C4-2B (cell line): ENCODE data around the gene ITPR1.

ENCODE experiments used
- H3K27ac ChIP-seq: fragments of 450-650 bp; 2 replicates; pipeline ENCODE4 v1.5.1; 2017
- CTCF ChIP-seq: fragments of 450-650 bp; conservative IDR thresholded peaks from 2 replicates; pipeline ENCODE4 v1.5.1; 2017; ENCODE audit warnings: mild to moderate bottlenecking
- ZFX ChIP-seq: fragments of 450-650 bp; IDR thresholded peaks from 2 replicates; pipeline ENCODE4 v1.6.1; 2017

Gene ITPR1

GRCh38 chr3:4506559-4507023, 13.4 kb downstream of the ITPR1 start:
- no peak for TF ChIP-seq CTCF
- no peak for TF ChIP-seq ZFX

GRCh38 chr3:4507024-4507596, 14.0 kb downstream of the ITPR1 start:
- no peak for TF ChIP-seq ZFX
- H3K27ac ChIP-seq, result no peak overlapping the region

More at GRCh38 chr3:4506559-4507023, 13.4 kb downstream of the ITPR1 start:
- no peak overlapping the region for H3K27ac ChIP-seq

DNA sequence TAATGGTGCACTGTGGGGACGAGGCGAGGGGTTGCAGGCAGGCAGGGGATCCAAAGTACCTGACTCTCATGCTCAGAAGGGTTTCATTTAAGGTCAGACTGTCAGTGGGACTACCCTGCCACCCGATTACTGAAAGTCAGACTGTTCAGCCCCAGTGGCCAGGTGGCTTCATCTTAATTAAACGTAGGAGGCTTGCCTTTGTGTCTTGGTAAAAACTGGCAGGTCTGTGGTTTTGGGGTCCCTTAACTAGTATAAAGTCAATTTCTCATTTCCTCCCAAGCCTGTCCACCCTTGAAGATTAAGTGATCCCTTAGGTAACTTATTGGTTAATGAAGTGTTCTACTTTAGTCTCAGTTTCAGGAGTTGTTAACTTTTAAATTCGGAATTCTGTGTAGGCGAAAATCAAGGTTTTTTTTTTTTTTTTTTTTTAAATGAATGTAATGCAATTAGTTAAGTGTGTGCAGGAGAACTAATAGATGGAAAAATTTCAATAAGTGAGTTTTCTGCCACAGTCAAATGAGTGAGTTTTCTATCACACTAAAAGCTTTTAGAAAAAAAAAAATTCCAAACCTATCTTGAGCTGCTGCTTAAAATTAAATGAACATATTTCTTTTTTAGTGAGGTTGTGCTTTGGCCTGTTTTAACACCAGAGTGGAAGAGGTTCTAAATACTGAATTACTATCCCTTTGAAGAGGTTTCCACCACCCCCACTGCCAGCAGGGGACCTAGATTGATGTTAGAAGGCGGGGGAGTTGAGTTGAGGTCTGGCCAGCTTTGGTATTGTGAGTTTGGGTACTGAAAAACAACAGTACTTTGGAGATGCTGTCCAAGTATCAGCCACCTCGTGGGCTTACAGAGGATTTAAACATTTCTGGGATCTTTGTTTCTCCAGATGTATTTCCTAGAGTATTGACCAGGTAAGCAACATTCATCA, 15.2 kb downstream of the ITPR1 start:
- H3K27ac ChIP-seq, result no peak overlapping the region
- TF ChIP-seq CTCF, result no peak
- TF ChIP-seq ZFX, result no peak

DNA sequence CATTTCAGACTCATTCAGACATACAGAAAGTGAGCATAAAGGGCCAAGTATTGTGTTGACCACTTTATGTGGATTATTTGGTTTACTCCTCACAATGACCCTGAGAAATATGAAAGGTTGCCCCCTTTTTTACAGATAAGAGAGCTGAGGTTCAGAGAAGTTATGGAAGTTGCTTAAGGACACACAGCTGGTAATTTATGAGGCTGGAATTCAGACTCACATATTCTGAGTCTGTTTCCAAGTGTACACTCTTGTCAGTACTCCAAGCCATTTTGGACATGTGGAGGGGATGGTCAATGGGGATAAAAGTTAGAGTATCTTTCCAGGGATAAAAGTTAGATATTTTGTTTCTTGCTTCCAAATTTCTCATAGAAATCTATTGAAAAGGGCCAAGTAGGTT, 15.9 kb downstream of the ITPR1 start:
- H3K27ac ChIP-seq, result no peak overlapping the region
- TF ChIP-seq CTCF (no peak), ZFX (no peak)

DNA sequence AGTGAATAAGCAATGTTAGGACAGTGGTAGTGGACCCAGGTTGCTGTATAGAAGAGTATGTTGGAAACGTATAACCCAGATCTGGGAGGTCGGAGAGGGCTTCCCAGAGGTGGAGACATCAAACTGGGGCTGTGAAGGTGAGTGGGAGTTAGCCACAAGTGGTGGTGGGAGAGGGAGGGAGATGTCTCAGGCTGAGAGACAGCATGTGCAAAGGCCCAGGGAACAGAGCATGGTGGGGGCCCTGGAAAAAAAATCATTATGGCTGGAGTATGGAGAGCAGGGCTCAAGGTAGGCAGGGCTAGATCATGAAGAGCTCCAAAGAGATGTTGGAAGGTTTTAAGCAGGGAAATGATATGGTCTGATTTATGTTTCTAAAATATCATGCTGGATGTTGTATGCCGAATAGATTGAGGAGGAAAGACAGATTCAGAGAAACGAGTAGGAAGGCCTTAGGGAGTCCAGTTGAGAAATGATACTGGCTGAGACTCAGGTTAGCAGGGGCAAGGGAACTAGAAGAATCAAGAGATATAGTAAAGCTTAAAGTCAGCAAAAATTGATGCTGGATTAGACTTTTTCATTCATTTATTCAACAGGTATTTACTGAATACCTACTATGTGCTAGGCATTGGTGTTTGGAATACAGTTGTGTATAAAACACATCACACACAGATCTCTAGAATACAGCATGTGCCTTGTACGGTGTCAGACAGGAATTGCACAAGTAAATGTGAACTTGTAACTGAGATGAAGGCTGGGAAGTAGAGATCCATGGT, 17.0 kb downstream of the ITPR1 start:
- H3K27ac ChIP-seq, result no peak overlapping the region
- TF ChIP-seq ZFX (no peak), CTCF (no peak)

DNA sequence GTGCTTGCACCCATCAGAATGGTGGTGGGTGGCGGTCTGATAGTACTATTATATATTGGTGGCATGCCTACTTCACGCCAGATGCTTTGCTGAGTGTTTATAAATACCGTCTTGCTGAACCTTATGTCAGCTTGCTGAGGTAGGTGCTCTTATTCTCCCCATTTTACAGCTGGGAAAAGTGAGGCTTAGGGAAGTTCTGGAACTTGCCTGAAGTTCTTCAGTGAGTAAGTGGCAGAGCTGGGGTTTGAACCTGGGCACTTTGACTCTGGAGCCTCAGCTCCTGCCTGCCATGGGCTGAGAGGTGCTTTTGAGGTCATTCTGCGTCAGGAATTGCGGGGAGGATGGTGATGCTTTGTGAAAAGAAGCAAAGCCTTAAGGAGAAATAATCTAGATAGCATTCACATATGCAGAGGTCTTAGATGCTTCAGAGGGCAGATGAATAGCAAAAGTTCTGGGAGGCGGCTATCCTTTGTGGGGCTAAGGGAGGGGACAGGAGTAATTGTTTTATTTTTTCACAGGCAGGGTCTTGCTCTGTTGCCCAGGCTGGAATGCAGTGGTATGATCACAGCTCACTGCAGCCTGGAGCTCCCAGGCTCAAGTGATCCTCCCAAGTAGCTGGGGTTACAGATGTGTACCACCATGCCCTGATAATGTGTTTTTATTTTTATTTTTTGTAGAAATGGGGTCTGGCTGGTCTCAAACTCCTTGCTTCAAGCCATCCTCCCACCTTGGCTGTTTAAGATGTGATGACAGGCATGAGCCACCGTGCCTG, 18.5 kb downstream of the ITPR1 start:
- no peak for TF ChIP-seq CTCF
- TF ChIP-seq ZFX, result no peak
- no peak overlapping the region for H3K27ac ChIP-seq

DNA sequence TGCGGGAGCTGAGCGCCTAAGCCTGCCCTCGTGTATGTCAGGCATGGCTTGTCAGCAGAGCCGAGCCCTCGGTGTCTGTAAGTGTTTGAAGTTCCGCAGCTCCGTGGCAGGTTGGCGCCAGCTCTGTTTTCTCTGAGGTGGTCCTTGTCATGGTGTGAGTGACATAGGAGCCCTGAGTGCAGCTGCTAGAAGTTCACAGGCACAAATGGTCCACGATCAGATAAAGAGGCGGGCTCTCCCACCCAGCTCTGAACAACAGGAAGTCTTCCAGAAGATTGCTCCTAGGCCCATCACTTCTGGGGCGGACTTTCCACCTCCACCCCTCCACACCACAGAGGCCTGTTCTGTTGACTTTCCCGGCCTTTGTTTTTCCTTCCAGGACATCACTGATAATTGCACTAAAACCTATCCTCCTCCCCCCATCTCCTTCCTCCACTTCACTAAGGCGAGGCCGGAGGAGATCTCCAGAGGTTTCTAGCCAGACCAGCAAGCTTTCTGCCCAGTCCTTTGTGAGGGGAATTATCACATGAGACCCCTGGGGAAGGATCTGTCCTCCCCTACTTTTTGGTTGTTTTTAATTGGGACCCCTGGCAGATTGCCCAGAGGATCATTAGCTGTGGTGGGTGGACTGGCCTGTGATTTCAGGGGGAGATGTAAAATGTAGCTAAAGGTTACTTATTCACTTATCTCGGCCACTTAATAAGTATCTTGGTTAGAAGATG, 19.9 kb downstream of the ITPR1 start:
- no peak overlapping the region for H3K27ac ChIP-seq
- TF ChIP-seq ZFX (no peak), CTCF (no peak)
